Hepatocyte (in vitro differentiated cells): ENCODE measurements around the gene ARG1. TPM values are rescaled to one million over a fixed set of nuclear protein-coding genes. Genes with fewer than 3 reads are reported as not detected.

Source experiments
- DNase-seq: peaks from one replicate; pipeline ENCODE4 v3.0.0-alpha.2; 2016; ENCODE audit warnings: low spot score
- H2AFZ ChIP-seq: fragments of 200-600 bp; sonication (generic); 2 replicates; pipeline ENCODE4 v1.6.0; 2016; ENCODE audit warnings: antibody characterized with exemption, mild to moderate bottlenecking
- H3K27ac ChIP-seq: fragments of 200-600 bp; sonication (generic); 2 replicates; pipeline ENCODE4 v1.5.1; 2016; ENCODE audit warnings: mild to moderate bottlenecking
- H3K27me3 ChIP-seq: fragments of 200-600 bp; sonication (generic); 2 replicates; pipeline ENCODE4 v1.6.1; 2016
- H3K36me3 ChIP-seq: fragments of 200-600 bp; sonication (generic); replicated peaks from 2 replicates; pipeline ENCODE4 v1.5.1; 2016; ENCODE audit warnings: low read depth; ENCODE audit not compliant: insufficient read depth
- H3K4me1 ChIP-seq: fragments of 200-600 bp; sonication (generic); 2 replicates; pipeline ENCODE4 v1.5.1; 2016; ENCODE audit warnings: mild to moderate bottlenecking, moderate library complexity; ENCODE audit not compliant: insufficient read depth
- H3K4me2 ChIP-seq: fragments of 200-600 bp; sonication (generic); 2 replicates; pipeline ENCODE4 v1.6.0; 2016
- H3K4me3 ChIP-seq: fragments of 200-600 bp; sonication (generic); 2 replicates; pipeline ENCODE4 v1.5.1; 2016; ENCODE audit warnings: mild to moderate bottlenecking
- H3K79me2 ChIP-seq: fragments of 200-600 bp; sonication (generic); 2 replicates; pipeline ENCODE4 v1.6.0; 2017; ENCODE audit warnings: mild to moderate bottlenecking
- H3K9me2 ChIP-seq: fragments of 200-600 bp; sonication (generic); replicated peaks from 2 replicates; pipeline ENCODE4 v1.6.0; 2017; ENCODE audit warnings: mild to moderate bottlenecking; ENCODE audit not compliant: insufficient read depth
- H3K9me3 ChIP-seq: fragments of 200-600 bp; sonication (generic); 2 replicates; pipeline ENCODE4 v1.5.1; 2016; ENCODE audit warnings: low read depth, mild to moderate bottlenecking
- H4K20me1 ChIP-seq: fragments of 200-600 bp; sonication (generic); 2 replicates; pipeline ENCODE4 v1.6.0; 2016; ENCODE audit warnings: mild to moderate bottlenecking; ENCODE audit not compliant: insufficient read depth, poor library complexity, severe bottlenecking
- CTCF ChIP-seq: fragments of 200-600 bp; sonication (generic); IDR thresholded peaks from 2 replicates; pipeline ENCODE4 v1.5.1; 2016; ENCODE audit warnings: antibody characterized with exemption, mild to moderate bottlenecking; ENCODE audit not compliant: poor library complexity
- EZH2 ChIP-seq: fragments of 200-600 bp; sonication (generic); IDR thresholded peaks from 2 replicates; pipeline ENCODE4 v1.6.1; 2016; ENCODE audit warnings: antibody characterized with exemption, mild to moderate bottlenecking, borderline replicate concordance
- EZH2phosphoT487 ChIP-seq: fragments of 200-600 bp; sonication (generic); IDR thresholded peaks from one replicate; pipeline ENCODE4 v1.6.1; 2018; ENCODE audit warnings: antibody characterized with exemption, mild to moderate bottlenecking, low read depth, moderate library complexity; ENCODE audit not compliant: unreplicated experiment, severe bottlenecking
- WGBS: methylation state at CpG from one replicate; pipeline ENCODE4 v1.1.6; 2016; ENCODE audit warnings: low lambda C conversion rate; ENCODE audit errors: missing lambda C conversion rate; 5-methylcytosine and 5-hydroxymethylcytosine counted together
- polyA plus RNA-seq: library from polyadenylated mRNA; unstranded; fragments of >200 nt; fragmentation: Nextera tagmentation; extraction: Ambion mirVana; gene quantifications from 2 replicates; pipeline ENCODE4 v1.2.1, GENCODE V29; 2016
- total RNA-seq: library from RNA; depleted of rRNA; stranded (reverse); fragments of >200 nt; gene quantifications from 2 replicates; pipeline ENCODE4 v1.2.3, GENCODE V29; 2014

ARG1 gene
- total and polyA plus RNA-seq, 2 experiments from 2014 or later = 81.4 to 107 TPM

- Histone ChIP-seq H3K36me3 (no peaks in the 10 kb centered on the region), H3K27me3 (no peaks in the 10 kb centered on the region), H4K20me1 (no peaks in the 10 kb centered on the region), H3K4me3 (no peak overlapping the region), H3K9me2 (no peaks in the 10 kb centered on the region), H3K9me3 (no peaks in the 10 kb centered on the region), H3K79me2 (no peaks in the 10 kb centered on the region), H3K27ac (no peak overlapping the region), H3K4me1 (no peaks in the 10 kb centered on the region), H2AFZ (no peak overlapping the region), H3K4me2 (no peak overlapping the region)
- TF ChIP-seq EZH2 (no peak), CTCF (no peak), EZH2phosphoT487 (no peak)
- 83% methylated on average over 2 of the region's 2 CpGs for WGBS
- DNase-seq = no peak
These were observed 8.0 kb upstream of the ARG1 start for GRCh38 chr6:131565056-131565455.

- no peaks in the 10 kb centered on the region for H4K20me1 ChIP-seq
- H3K4me1 ChIP-seq = no peaks in the 10 kb centered on the region
- no peak overlapping the region for H3K4me3 ChIP-seq
- no peak for DNase-seq
- no peak overlapping the region for H3K27ac ChIP-seq
- H3K27me3 ChIP-seq = no peaks in the 10 kb centered on the region
- H3K36me3 ChIP-seq = no peaks in the 10 kb centered on the region
- H3K9me3 ChIP-seq = no peaks in the 10 kb centered on the region
- H3K4me2 ChIP-seq = no peak overlapping the region
- TF ChIP-seq EZH2phosphoT487 = no peak
- no peak for TF ChIP-seq EZH2
- TF ChIP-seq CTCF = no peak
- no peaks in the 10 kb centered on the region for H3K9me2 ChIP-seq
- H3K79me2 ChIP-seq = no peaks in the 10 kb centered on the region
- 80% methylated on average over 4 of the region's 4 CpGs for WGBS
- no peak overlapping the region for H2AFZ ChIP-seq
These were observed 4.3 kb upstream of the ARG1 start for GRCh38 chr6:131568726-131569125.

GRCh38 chr6:131574133-131574532 lies 1.1 kb downstream of the ARG1 start:
- H3K36me3 ChIP-seq = no peaks in the 10 kb centered on the region
- WGBS = 39% methylated on average over 2 of the region's 2 CpGs
- H2AFZ ChIP-seq = no peak overlapping the region
- H4K20me1 ChIP-seq = no peaks in the 10 kb centered on the region
- no peaks in the 10 kb centered on the region for H3K79me2 ChIP-seq
- H3K9me2 ChIP-seq = no peaks in the 10 kb centered on the region
- H3K4me1 ChIP-seq = no peaks in the 10 kb centered on the region
- DNase-seq = no peak
- H3K4me2 ChIP-seq = no peak overlapping the region
- no peak overlapping the region for H3K27ac ChIP-seq
- H3K4me3 ChIP-seq = no peak overlapping the region
- H3K9me3 ChIP-seq = no peaks in the 10 kb centered on the region
- no peaks in the 10 kb centered on the region for H3K27me3 ChIP-seq
- TF ChIP-seq EZH2phosphoT487 (no peak), EZH2 (no peak), CTCF (no peak)

- H3K9me2 ChIP-seq = no peaks in the 10 kb centered on the region
- no peaks in the 10 kb centered on the region for H3K27me3 ChIP-seq
- H3K4me2 ChIP-seq = no peak overlapping the region
- H3K4me1 ChIP-seq = no peaks in the 10 kb centered on the region
- no peaks in the 10 kb centered on the region for H3K9me3 ChIP-seq
- H2AFZ ChIP-seq = no peak overlapping the region
- H3K36me3 ChIP-seq = no peaks in the 10 kb centered on the region
- H4K20me1 ChIP-seq = no peaks in the 10 kb centered on the region
- no peaks in the 10 kb centered on the region for H3K79me2 ChIP-seq
- 85% methylated on average over 4 of the region's 4 CpGs for WGBS
- H3K4me3 ChIP-seq = no peak overlapping the region
- no peak for DNase-seq
- no peak overlapping the region for H3K27ac ChIP-seq
- TF ChIP-seq CTCF (no peak), EZH2phosphoT487 (no peak), EZH2 (no peak)
These were observed 1.7 kb downstream of the ARG1 start for GRCh38 chr6:131574686-131575085.
